Measurements from ENCODE around the gene RALBP1.

GRCh38 chr18:9552616-9553015 lies 77.3 kb downstream of the RALBP1 start:
- TF ChIP-seq CTCF (IDR thresholded peaks at IDR 0.05; ENCODE audit: poor library complexity, severe bottlenecking) (no peak), EZH2 (IDR thresholded peaks at IDR 0.05; ENCODE audit: borderline replicate concordance, insufficient read depth, low read length, poor library complexity, severe bottlenecking) (no peak), POLR2AphosphoS5 (IDR thresholded peaks at IDR 0.05) (no peak), REST (IDR thresholded peaks at IDR 0.05; ENCODE audit: borderline replicate concordance) (no peak), MXI1 (conservative IDR thresholded peaks at IDR 0.05; ENCODE audit: poor library complexity, severe bottlenecking) (no peak), EP300 (conservative IDR thresholded peaks at IDR 0.05; ENCODE audit: poor library complexity, severe bottlenecking) (no peak)
